ENCODE data around the gene ATG4C.

Gene ATG4C

GRCh38 chr1:62794053-62794452 lies 10.1 kb downstream of the ATG4C start:
- no peak overlapping the region for H3K27ac ChIP-seq
- TF ChIP-seq CTCF (conservative IDR thresholded peaks at IDR 0.05), result no peak
- TF ChIP-seq ZFX (IDR thresholded peaks at IDR 0.05), result no peak

GRCh38 chr1:62796221-62796620 lies 12.3 kb downstream of the ATG4C start:
- TF ChIP-seq ZFX (IDR thresholded peaks at IDR 0.05) (no peak), CTCF (conservative IDR thresholded peaks at IDR 0.05) (no peak)
- H3K27ac ChIP-seq, result no peak overlapping the region

- no peak for TF ChIP-seq CTCF (conservative IDR thresholded peaks at IDR 0.05)
- no peak for TF ChIP-seq ZFX (IDR thresholded peaks at IDR 0.05)
- H3K27ac ChIP-seq, result no peak overlapping the region
Measured at GRCh38 chr1:62799688-62800087, 15.8 kb downstream of the ATG4C start.

- TF ChIP-seq CTCF (conservative IDR thresholded peaks at IDR 0.05) (no peak), ZFX (IDR thresholded peaks at IDR 0.05) (no peak)
- no peak overlapping the region for H3K27ac ChIP-seq
Measured at GRCh38 chr1:62800281-62800680, 16.3 kb downstream of the ATG4C start.

- H3K27ac ChIP-seq, result no peak overlapping the region
- TF ChIP-seq ZFX (IDR thresholded peaks at IDR 0.05), result no peak
- no peak for TF ChIP-seq CTCF (conservative IDR thresholded peaks at IDR 0.05)
Measured at GRCh38 chr1:62800825-62801306, 16.9 kb downstream of the ATG4C start.

GRCh38 chr1:62809788-62810187 lies 25.9 kb downstream of the ATG4C start:
- TF ChIP-seq CTCF (conservative IDR thresholded peaks at IDR 0.05), result no peak
- TF ChIP-seq ZFX (IDR thresholded peaks at IDR 0.05), result no peak
- H3K27ac ChIP-seq, result no peak overlapping the region

- no peak for TF ChIP-seq ZFX (IDR thresholded peaks at IDR 0.05)
- TF ChIP-seq CTCF (conservative IDR thresholded peaks at IDR 0.05), result no peak
- H3K27ac ChIP-seq, result no peak overlapping the region
Measured at GRCh38 chr1:62810420-62811274, 26.7 kb downstream of the ATG4C start.
